Brain microvascular endothelial cell (primary cell): ENCODE measurements around the gene MYO6.

Experiments used
- DNase-seq: peaks from one replicate; pipeline ENCODE4 v3.0.0-alpha.2; 2020
- H3K27ac ChIP-seq: fragments of 250-450 bp; sonication (Bioruptor Pico); 2 replicates; pipeline ENCODE4 v1.5.1; 2020; ENCODE audit warnings: mild to moderate bottlenecking, moderate library complexity
- H3K27me3 ChIP-seq: fragments of 250-450 bp; sonication (Bioruptor Pico); replicated peaks from 2 replicates; pipeline ENCODE4 v1.5.1; 2020; ENCODE audit warnings: mild to moderate bottlenecking
- H3K36me3 ChIP-seq: fragments of 250-450 bp; sonication (Bioruptor Pico); replicated peaks from 2 replicates; pipeline ENCODE4 v1.5.1; 2020; ENCODE audit warnings: mild to moderate bottlenecking
- H3K4me3 ChIP-seq: 2 replicates; pipeline ENCODE4 v1.5.1; 2011; ENCODE audit warnings: low read depth, mild to moderate bottlenecking, control low read depth, low read length, moderate library complexity
- CTCF ChIP-seq: IDR thresholded peaks from 2 replicates; pipeline ENCODE4 v1.5.1; 2011; ENCODE audit warnings: low read depth, mild to moderate bottlenecking, moderate library complexity, low read length, control low read depth, inconsistent platforms; ENCODE audit errors: missing control alignments
- in situ Hi-C: cut with HindIII; loops from 2 replicates; pipeline ENCODE4 v1.10.0; 2017; ENCODE audit warnings: low sequenced_read_pairs, low pct_ligation_motif_present

MYO6 gene

GRCh38 chr6:75946146-75946831 is 197.2 kb downstream of the MYO6 start:
- Histone ChIP-seq H3K27me3 (no peaks in the 10 kb centered on the region), H3K4me3 (no peak overlapping the region), H3K36me3 (no peaks in the 10 kb centered on the region), H3K27ac (no peak overlapping the region)
- in situ Hi-C loops, result loop anchor here (25.0 kb wide), 1 partner anchor 1516 kb away; the partner anchor contains the start of gene HTR1B
- DNase-seq, result no peak
- TF ChIP-seq CTCF, result no peak

GRCh38 chr6:75947935-75948334 is 198.9 kb downstream of the MYO6 start:
- in situ Hi-C loops, result loop anchor here (25.0 kb wide), 1 partner anchor 1514 kb away; the partner anchor contains the start of gene HTR1B
- no peak for DNase-seq
- no peak for TF ChIP-seq CTCF
- Histone ChIP-seq H3K27ac (no peak overlapping the region), H3K27me3 (no peaks in the 10 kb centered on the region), H3K36me3 (no peaks in the 10 kb centered on the region), H3K4me3 (no peak overlapping the region)

GRCh38 chr6:75952128-75952527 is 203.1 kb downstream of the MYO6 start:
- DNase-seq, result no peak
- Histone ChIP-seq H3K4me3 (no peak overlapping the region), H3K27me3 (no peaks in the 10 kb centered on the region), H3K36me3 (no peaks in the 10 kb centered on the region), H3K27ac (no peak overlapping the region)
- no peak for TF ChIP-seq CTCF
- in situ Hi-C loops, result no loop called here

- no peak for TF ChIP-seq CTCF
These were observed 214.5 kb downstream of the MYO6 start for GRCh38 chr6:75963569-75963968.

GRCh38 chr6:75968143-75968542 is 219.1 kb downstream of the MYO6 start:
- H3K27ac ChIP-seq, result no peak overlapping the region
- no peaks in the 10 kb centered on the region for H3K36me3 ChIP-seq
- no peak for TF ChIP-seq CTCF
- in situ Hi-C loops, result no loop called here
- no peaks in the 10 kb centered on the region for H3K27me3 ChIP-seq
- no peak for DNase-seq
- no peak overlapping the region for H3K4me3 ChIP-seq

More at GRCh38 chr6:75963569-75963968, 214.5 kb downstream of the MYO6 start:
- in situ Hi-C loops, result no loop called here
- H3K27ac ChIP-seq, result no peak overlapping the region
- no peak for DNase-seq
- no peaks in the 10 kb centered on the region for H3K27me3 ChIP-seq
- H3K4me3 ChIP-seq, result no peak overlapping the region
- H3K36me3 ChIP-seq, result no peaks in the 10 kb centered on the region
